Transverse colon (tissue), 4 donors: ENCODE results near the gene CELSR3. TPM values are rescaled to one million over a fixed set of nuclear protein-coding genes. Genes with fewer than 3 reads are reported as not detected.

Source experiments
- DNase-seq: peaks from one replicate; pipeline ENCODE4 v3.0.0-alpha.2; 2019
- H3K27ac ChIP-seq, 4 donors: fragments of 200-600 bp; sonication (generic); 2 replicates each; pipeline ENCODE4 v1.5.1; 2016 to 2018; ENCODE audit warnings: inconsistent platforms in 4 of 4
- H3K27me3 ChIP-seq: fragments of 200-600 bp; sonication (generic); 2 replicates; pipeline ENCODE4 v1.5.1; 2017; ENCODE audit warnings: inconsistent platforms
- H3K36me3 ChIP-seq, 4 donors: fragments of 200-600 bp; sonication (generic); 2 replicates each; pipeline ENCODE4 v1.5.1; 2017 to 2019; ENCODE audit warnings: inconsistent platforms in 4 of 4
- H3K4me1 ChIP-seq, 4 donors: fragments of 200-600 bp; sonication (generic); 2 replicates each; pipeline ENCODE4 v1.5.1; 2017 to 2020; ENCODE audit warnings: inconsistent platforms in 4 of 4
- H3K4me3 ChIP-seq, 4 donors: fragments of 200-600 bp; sonication (generic); 1 replicate in 1 of 4; 2 replicates in 3 of 4; pipeline versions ENCODE4 v1.5.1 to v1.6.1; 2017 to 2019; ENCODE audit warnings: inconsistent platforms in 4 of 4
- H3K9me3 ChIP-seq, 2 donors: fragments of 200-600 bp; sonication (generic); 2 replicates each; pipeline ENCODE4 v1.5.1; 2017 to 2019; ENCODE audit warnings: inconsistent platforms in 2 of 2
- CTCF ChIP-seq, 5 experiments: fragments of 200-600 bp in 3 of 5; fragments of 450-650 bp in 2 of 5; sonication (generic) in 3 of 5; IDR thresholded peaks; 1 replicate in 2 of 5; 2 replicates in 3 of 5; pipeline ENCODE4 v1.5.1; 2016 to 2017; ENCODE audit warnings: antibody characterized with exemption in 5 of 5, inconsistent platforms in 3 of 5, mild to moderate bottlenecking in 2 of 5, moderate library complexity in 1 of 5
- EP300 ChIP-seq: sonication (generic); formaldehyde crosslinking; IDR thresholded peaks from one replicate; pipeline ENCODE4 v1.6.1; 2017; ENCODE audit warnings: antibody characterized with exemption, low read depth
- POLR2A ChIP-seq: fragments of 450-650 bp; IDR thresholded peaks from one replicate; pipeline ENCODE4 v1.6.1; 2016; ENCODE audit warnings: antibody characterized with exemption, mild to moderate bottlenecking, moderate library complexity
- POLR2AphosphoS5 ChIP-seq, 3 donors: sonication (generic); formaldehyde crosslinking; IDR thresholded peaks; one replicate each; pipeline ENCODE4 v1.6.1; 2016; ENCODE audit warnings: antibody characterized with exemption in 3 of 3
- WGBS, 2 donors: methylation state at CpG; one replicate each; pipeline ENCODE4 v1.1.5; 2018; ENCODE audit warnings: low coverage in 1 of 2; 5-methylcytosine and 5-hydroxymethylcytosine counted together
- in situ Hi-C, 4 donors: fragments of 200-750 bp; cut with MboI; loops; one replicate each; pipeline versions ENCODE4 v1.15.0 to v1.15.1; 2017; ENCODE audit warnings: low sequenced_read_pairs in 3 of 4, low pct_ligation_motif_present in 1 of 4, low pct_unique_long_range_greater_than_20kb in 1 of 4
- intact Hi-C: fragments of 100-400 bp; cut with DNase I; formaldehyde crosslinking; loops from one replicate; pipeline ENCODE4 v1.15.1; 2023; ENCODE audit warnings: low total_unique reads
- total RNA-seq, 4 donors: library from RNA; depleted of rRNA; stranded (reverse); fragments of >200 nt; gene quantifications; one replicate each; pipeline ENCODE4 v1.1.0, GENCODE V29; 2016

CELSR3 gene
- total RNA-seq, 4 donors from 2014 or later = 1.2 to 15.0 (median 3.9) TPM

GRCh38 chr3:48595526-48596121 lies 67.1 kb downstream of the CELSR3 start:
- DNase-seq = peak; percentile 48
- H3K4me1 ChIP-seq = peaks cover 9 to 41% (median 24%) of the 10 kb centered on the region in 4 donors
- H3K36me3 ChIP-seq = peaks cover 0 to 16% (median 9%) of the 10 kb centered on the region in 4 donors
- intact Hi-C loops = no loop called here
- 20 to 30% methylated on average over 1 to 8 of the region's 10 CpGs for WGBS, 2 donors
- H3K4me3 ChIP-seq = no peak overlapping the region
- peaks cover 15% of the 10 kb centered on the region for H3K27me3 ChIP-seq
- TF ChIP-seq POLR2A = no peak
- no peak for TF ChIP-seq EP300
- TF ChIP-seq CTCF (IDR thresholded peaks at IDR 0.05) = no peak
- TF ChIP-seq POLR2AphosphoS5 (IDR thresholded peaks at IDR 0.05) = peak in 1 of 3 donors; percentile 44
- in situ Hi-C loops = no loop called here
- no peaks in the 10 kb centered on the region for H3K9me3 ChIP-seq
- H3K27ac ChIP-seq = peak overlapping the region; percentile 71 to 78 (median 73)

GRCh38 chr3:48595075-48595525 lies 67.6 kb downstream of the CELSR3 start, which contains the start of gene COL7A1:
COL7A1 (minus strand) TSS chr3:48595329; CDS start chr3:48595159, 170 bp downstream.
- 11% methylated on average over 27 of the region's 35 CpGs; no CpG with 5 or more reads in 1 of the 2 donors for WGBS, 2 donors
- Histone ChIP-seq H3K36me3 (peaks cover 0 to 11% (median 5%) of the 10 kb centered on the region in 4 donors), H3K4me1 (peaks cover 9 to 41% (median 24%) of the 10 kb centered on the region in 4 donors), H3K4me3 (peak within 1 kb of the TSS; percentile 3 to 44 (median 22)), H3K9me3 (no peaks in the 10 kb centered on the region), H3K27me3 (peaks cover 15% of the 10 kb centered on the region), H3K27ac (peak within 1 kb of the TSS; percentile 71 to 78 (median 73))
- DNase-seq = no peak
- in situ Hi-C loops (no loop called here), intact Hi-C loops (no loop called here)
- TF ChIP-seq EP300 (no peak), POLR2A (no peak), CTCF (IDR thresholded peaks at IDR 0.05) (no peak), POLR2AphosphoS5 (IDR thresholded peaks at IDR 0.05) (no peak)

GRCh38 chr3:48594417-48595049 lies 68.2 kb downstream of the CELSR3 start:
- H3K9me3 ChIP-seq = no peaks in the 10 kb centered on the region
- DNase-seq = no peak
- peaks cover 0 to 5% (median 2%) of the 10 kb centered on the region in 4 donors for H3K36me3 ChIP-seq
- H3K4me3 ChIP-seq = peak overlapping the region; percentile 3 to 44 (median 22)
- no peak for TF ChIP-seq CTCF (IDR thresholded peaks at IDR 0.05)
- no peak for TF ChIP-seq POLR2AphosphoS5 (IDR thresholded peaks at IDR 0.05)
- TF ChIP-seq POLR2A = no peak
- no peak for TF ChIP-seq EP300
- intact Hi-C loops = no loop called here
- peak overlapping the region; percentile 71 to 78 (median 73) for H3K27ac ChIP-seq
- 44% methylated on average over 39 of the region's 39 CpGs; no CpG with 5 or more reads in 1 of the 2 donors for WGBS, 2 donors
- peaks cover 15% of the 10 kb centered on the region for H3K27me3 ChIP-seq
- in situ Hi-C loops = no loop called here
- H3K4me1 ChIP-seq = peaks cover 9 to 40% (median 22%) of the 10 kb centered on the region in 4 donors

- H3K27me3 ChIP-seq = peaks cover 15% of the 10 kb centered on the region
- H3K9me3 ChIP-seq = no peaks in the 10 kb centered on the region
- intact Hi-C loops (no loop called here), in situ Hi-C loops (no loop called here)
- no peaks in the 10 kb centered on the region for H3K36me3 ChIP-seq
- TF ChIP-seq EP300 = no peak
- TF ChIP-seq POLR2AphosphoS5 (IDR thresholded peaks at IDR 0.05) = no peak
- no peak for TF ChIP-seq CTCF (IDR thresholded peaks at IDR 0.05)
- no peak for TF ChIP-seq POLR2A
- peaks cover 9 to 29% (median 19%) of the 10 kb centered on the region in 4 donors for H3K4me1 ChIP-seq
- 90% methylated on average over 9 of the region's 9 CpGs; no CpG with 5 or more reads in 1 of the 2 donors for WGBS, 2 donors
- DNase-seq = no peak
- no peak overlapping the region for H3K27ac ChIP-seq
- H3K4me3 ChIP-seq = no peak overlapping the region
Observed at GRCh38 chr3:48593337-48593736, 69.3 kb downstream of the CELSR3 start.
